Spleen (tissue), 11 donors: Measurements from ENCODE around the gene KRTAP1-4. TPM values are rescaled to one million over a fixed set of nuclear protein-coding genes. Genes with fewer than 3 reads are reported as not detected.

ENCODE experiments used
- DNase-seq: peaks from one replicate; pipeline ENCODE4 v3.0.0-alpha.2; 2020
- H3K27ac ChIP-seq, 8 donors: fragments of 200-600 bp; sonication (generic) in 7 of 8; 1 replicate in 4 of 8; 2 replicates in 4 of 8; pipeline versions ENCODE4 v1.5.0 to v1.8.0; 2016 to 2021; ENCODE audit warnings: inconsistent platforms in 4 of 8, mild to moderate bottlenecking in 4 of 8, moderate library complexity in 1 of 8
- H3K27me3 ChIP-seq, 7 donors: fragments of 200-600 bp; sonication (generic) in 6 of 7; replicated peaks in 1 of 7; 1 replicate in 4 of 7; 2 replicates in 3 of 7; pipeline versions ENCODE4 v1.5.0 to v1.8.0; 2016 to 2021; ENCODE audit warnings: inconsistent platforms in 3 of 7, mild to moderate bottlenecking in 1 of 7
- H3K36me3 ChIP-seq, 6 donors: fragments of 200-600 bp; sonication (generic) in 5 of 6; 1 replicate in 4 of 6; 2 replicates in 2 of 6; pipeline versions ENCODE4 v1.5.0 to v1.8.0; 2016 to 2021; ENCODE audit warnings: inconsistent platforms in 2 of 6
- H3K4me1 ChIP-seq, 6 donors: fragments of 200-600 bp; sonication (generic) in 5 of 6; 1 replicate in 3 of 6; 2 replicates in 3 of 6; pipeline versions ENCODE4 v1.5.0 to v1.8.0; 2016 to 2021; ENCODE audit warnings: inconsistent platforms in 3 of 6
- H3K4me3 ChIP-seq, 8 donors: fragments of 200-600 bp; sonication (generic) in 7 of 8; 1 replicate in 4 of 8; 2 replicates in 4 of 8; pipeline versions ENCODE4 v1.5.0 to v1.8.0; 2016 to 2021; ENCODE audit warnings: inconsistent platforms in 4 of 8, mild to moderate bottlenecking in 4 of 8, moderate library complexity in 2 of 8
- H3K9me3 ChIP-seq, 8 donors: fragments of 200-600 bp; sonication (generic) in 7 of 8; 1 replicate in 4 of 8; 2 replicates in 4 of 8; pipeline versions ENCODE4 v1.5.0 to v1.8.0; 2016 to 2021; ENCODE audit warnings: inconsistent platforms in 4 of 8
- POLR2A ChIP-seq, 3 donors: fragments of 450-650 bp; IDR thresholded peaks; one replicate each; pipeline ENCODE4 v1.5.1; 2017; ENCODE audit warnings: antibody characterized with exemption in 3 of 3, mild to moderate bottlenecking in 1 of 3
- POLR2AphosphoS5 ChIP-seq, 3 donors: sonication (generic); formaldehyde crosslinking; IDR thresholded peaks; one replicate each; pipeline ENCODE4 v1.5.1; 2017; ENCODE audit warnings: antibody characterized with exemption in 3 of 3
- WGBS, 5 donors: extraction: QIAGEN DNeasy Blood & Tissue Kit in 3 of 5; methylation state at CpG; one replicate each; pipeline versions ENCODE4 v1.1.5 to v1.1.7; 2013 to 2018; 5-methylcytosine and 5-hydroxymethylcytosine counted together
- intact Hi-C: fragments of 100-400 bp; cut with DNase I; formaldehyde crosslinking; loops from one replicate; pipeline ENCODE4 v1.15.0; 2023; ENCODE audit warnings: low total_unique reads
- polyA plus RNA-seq, 3 donors: library from polyadenylated mRNA; stranded (reverse); fragments of 200-250 nt; gene quantifications; one replicate each; pipeline ENCODE4 v1.2.1, GENCODE V29; 2013
- total RNA-seq, 7 donors: library from RNA; depleted of rRNA in 3 of 7; stranded (reverse); fragments of >200 nt in 3 of 7; fragmentation: NEBNext Ultra II Directional in 4 of 7; extraction: Animal tissue kit (Norgen Biotek cat#: 25700) in 4 of 7; gene quantifications; one replicate each; pipeline versions ENCODE4 v1.1.0 to v1.2.1, GENCODE V29; 2016 to 2021
- TF ChIP-seq, protein P1 (sequence below), 11 experiments: fragments of 200-600 bp in 7 of 11; fragments of 450-650 bp in 4 of 11; sonication (generic) in 4 of 11; IDR thresholded peaks in 8 of 11; conservative IDR thresholded peaks in 3 of 11; 1 replicate in 7 of 11; 2 replicates in 4 of 11; pipeline versions ENCODE4 v1.4.0 to v1.8.0; 2016 to 2021; ENCODE audit warnings: antibody characterized with exemption in 11 of 11, inconsistent platforms in 4 of 11, mild to moderate bottlenecking in 1 of 11
- donor health status: healthy with polysubstance abuse.
- donor health status: DM: no; HTN: no; CAD: no; lungs with moderate emphysema.
- donor health status: DM: no; HTN: no; CAD: no.
- donor health status: Bipolar disorder and iron deficiency.
- donor health status: healthy.
- donor health status: DM: no; HTN: no; CAD: no.
- donor health status: DM: yes; HTN: yes; CAD: no.

KRTAP1-4 gene
- total and polyA plus RNA-seq, 10 donors = not detected

GRCh38 chr17:40992666-40993065, 37.3 kb downstream of the KRTAP1-4 start:
- Histone ChIP-seq H3K27ac (no peak overlapping the region), H3K9me3 (peaks cover 0 to 3% (median 0%) of the 10 kb centered on the region in 8 donors), H3K36me3 (no peaks in the 10 kb centered on the region), H3K27me3 (peaks cover 0 to 45% (median 0%) of the 10 kb centered on the region in 7 donors), H3K4me3 (no peak overlapping the region), H3K4me1 (peaks cover 0 to under 1% (median 0%) of the 10 kb centered on the region in 6 donors)
- 87 to 94% (median 91%) methylated on average over 3 of the region's 3 CpGs for WGBS, 5 donors
- no peak for DNase-seq
- intact Hi-C loops = no loop called here
- TF ChIP-seq POLR2A (IDR thresholded peaks at IDR 0.05) = no peak
- TF ChIP-seq, protein P1, sequence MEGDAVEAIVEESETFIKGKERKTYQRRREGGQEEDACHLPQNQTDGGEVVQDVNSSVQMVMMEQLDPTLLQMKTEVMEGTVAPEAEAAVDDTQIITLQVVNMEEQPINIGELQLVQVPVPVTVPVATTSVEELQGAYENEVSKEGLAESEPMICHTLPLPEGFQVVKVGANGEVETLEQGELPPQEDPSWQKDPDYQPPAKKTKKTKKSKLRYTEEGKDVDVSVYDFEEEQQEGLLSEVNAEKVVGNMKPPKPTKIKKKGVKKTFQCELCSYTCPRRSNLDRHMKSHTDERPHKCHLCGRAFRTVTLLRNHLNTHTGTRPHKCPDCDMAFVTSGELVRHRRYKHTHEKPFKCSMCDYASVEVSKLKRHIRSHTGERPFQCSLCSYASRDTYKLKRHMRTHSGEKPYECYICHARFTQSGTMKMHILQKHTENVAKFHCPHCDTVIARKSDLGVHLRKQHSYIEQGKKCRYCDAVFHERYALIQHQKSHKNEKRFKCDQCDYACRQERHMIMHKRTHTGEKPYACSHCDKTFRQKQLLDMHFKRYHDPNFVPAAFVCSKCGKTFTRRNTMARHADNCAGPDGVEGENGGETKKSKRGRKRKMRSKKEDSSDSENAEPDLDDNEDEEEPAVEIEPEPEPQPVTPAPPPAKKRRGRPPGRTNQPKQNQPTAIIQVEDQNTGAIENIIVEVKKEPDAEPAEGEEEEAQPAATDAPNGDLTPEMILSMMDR (IDR thresholded peaks at IDR 0.05 in 8 of 11, conservative IDR thresholded peaks at IDR 0.05 in 3 of 11) = no peak
- TF ChIP-seq POLR2AphosphoS5 (IDR thresholded peaks at IDR 0.05) = no peak

DNA sequence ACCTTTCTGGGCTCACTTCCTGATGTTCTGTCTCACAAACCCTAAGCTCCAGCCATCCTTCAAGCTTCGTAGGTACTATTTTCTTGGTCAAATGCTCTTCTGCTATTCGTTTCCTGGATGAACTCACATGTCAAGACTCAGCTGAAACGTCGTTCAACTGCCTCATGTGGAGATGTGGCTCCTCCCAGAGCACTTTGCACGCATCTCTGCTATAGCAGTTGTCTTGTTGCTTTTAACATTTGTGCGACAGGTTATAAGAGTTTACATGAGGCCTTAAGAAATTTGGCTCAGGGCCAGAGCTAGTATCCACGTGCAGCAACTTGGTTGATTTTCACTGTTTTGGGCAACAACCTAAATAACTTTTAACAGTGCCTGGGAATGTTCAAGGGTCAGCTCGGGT, 43.1 kb downstream of the KRTAP1-4 start:
- H3K4me1 ChIP-seq = peaks cover 0 to 6% (median 0%) of the 10 kb centered on the region in 6 donors
- DNase-seq = no peak
- intact Hi-C loops = no loop called here
- H3K27ac ChIP-seq = no peak overlapping the region
- TF ChIP-seq, protein P1 (IDR thresholded peaks at IDR 0.05 in 8 of 11, conservative IDR thresholded peaks at IDR 0.05 in 3 of 11) = no peak
- TF ChIP-seq POLR2AphosphoS5 (IDR thresholded peaks at IDR 0.05) = no peak
- no peak for TF ChIP-seq POLR2A (IDR thresholded peaks at IDR 0.05)
- H3K9me3 ChIP-seq = peaks cover 0 to 3% (median 0%) of the 10 kb centered on the region in 8 donors
- H3K27me3 ChIP-seq = peaks cover 0 to 26% (median 0%) of the 10 kb centered on the region in 7 donors
- H3K36me3 ChIP-seq = no peaks in the 10 kb centered on the region
- H3K4me3 ChIP-seq = no peak overlapping the region
- 53 to 71% (median 63%) methylated on average over 8 of the region's 8 CpGs for WGBS, 5 donors

DNA sequence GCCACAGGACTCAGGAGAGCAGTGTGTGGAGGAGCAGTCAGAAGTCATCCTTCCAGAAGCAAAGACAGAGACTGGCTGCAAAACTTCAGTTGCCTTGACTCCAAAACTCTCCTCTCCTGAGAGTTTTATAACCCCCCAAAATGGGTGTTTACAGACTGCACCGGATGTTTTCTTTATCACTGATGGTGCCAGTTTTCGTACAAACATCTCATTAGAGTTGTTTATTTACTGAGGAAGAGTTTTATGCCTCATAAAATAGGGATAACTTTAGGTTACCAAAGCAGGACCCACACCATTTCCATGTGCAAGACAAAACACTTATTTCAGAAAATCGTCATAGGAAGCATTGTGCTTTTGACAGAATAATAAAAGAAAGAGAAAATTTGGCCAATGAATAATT, 45.8 kb downstream of the KRTAP1-4 start, which contains the start of gene KRT40:
Gene KRT40, minus strand, starts transcription at position 101 of the 400 bp plus-strand sequence. Its CDS starts 53 bp downstream, at position 48.
- intact Hi-C loops = no loop called here
- DNase-seq = no peak
- Histone ChIP-seq H3K27me3 (peaks cover 0 to 17% (median 0%) of the 10 kb centered on the region in 7 donors), H3K27ac (no peak within 1 kb of the TSS), H3K4me3 (no peak within 1 kb of the TSS), H3K9me3 (no peaks in the 10 kb centered on the region), H3K36me3 (no peaks in the 10 kb centered on the region), H3K4me1 (peaks cover 0 to 6% (median 0%) of the 10 kb centered on the region in 6 donors)
- no peak for TF ChIP-seq POLR2A (IDR thresholded peaks at IDR 0.05)
- no peak for TF ChIP-seq POLR2AphosphoS5 (IDR thresholded peaks at IDR 0.05)
- TF ChIP-seq, protein P1 (IDR thresholded peaks at IDR 0.05 in 8 of 11, conservative IDR thresholded peaks at IDR 0.05 in 3 of 11) = no peak
- 42 to 64% (median 56%) methylated on average over 3 of the region's 3 CpGs for WGBS, 5 donors

- peaks cover 0 to 27% (median 0%) of the 10 kb centered on the region in 7 donors for H3K27me3 ChIP-seq
- H3K4me3 ChIP-seq = no peak overlapping the region
- no peak for DNase-seq
- no peaks in the 10 kb centered on the region for H3K36me3 ChIP-seq
- H3K4me1 ChIP-seq = no peaks in the 10 kb centered on the region
- no peak overlapping the region for H3K27ac ChIP-seq
- H3K9me3 ChIP-seq = no peaks in the 10 kb centered on the region
- WGBS, 5 donors = 56 to 70% (median 63%) methylated on average over 5 of the region's 5 CpGs
- intact Hi-C loops = no loop called here
- TF ChIP-seq, protein P1 (IDR thresholded peaks at IDR 0.05 in 8 of 11, conservative IDR thresholded peaks at IDR 0.05 in 3 of 11) = no peak
- TF ChIP-seq POLR2AphosphoS5 (IDR thresholded peaks at IDR 0.05) (no peak), POLR2A (IDR thresholded peaks at IDR 0.05) (no peak)
These were observed 48.9 kb downstream of the KRTAP1-4 start for GRCh38 chr17:40981115-40981514.
